Omental fat pad (tissue), 4 donors: ENCODE measurements around the gene FBN1. TPM values are rescaled to one million over a fixed set of nuclear protein-coding genes. Genes with fewer than 3 reads are reported as not detected.

Experiments used
- ATAC-seq: fragments of 150-250 bp; one replicate; pipeline ENCODE4 v1.9.1; 2016; ENCODE audit warnings: mild to moderate bottlenecking, moderate library complexity; ENCODE audit not compliant: low FRiP score
- DNase-seq: peaks from one replicate; pipeline ENCODE4 v3.0.0-alpha.2; 2019; ENCODE audit warnings: low spot score
- CTCF ChIP-seq, 3 donors: fragments of 450-650 bp; IDR thresholded peaks; one replicate each; pipeline ENCODE4 v1.5.1; 2016 to 2017; ENCODE audit warnings: antibody characterized with exemption in 3 of 3, mild to moderate bottlenecking in 3 of 3, moderate library complexity in 2 of 3
- total RNA-seq, 4 donors: library from RNA; depleted of rRNA; stranded (reverse); fragments of >200 nt; gene quantifications; one replicate each; pipeline ENCODE4 v1.1.0, GENCODE V29; 2016

FBN1 gene
- total RNA-seq, 4 donors from 2014 or later = 91.5 to 413 (median 137) TPM

- ATAC-seq (no peak), DNase-seq (no peak)
- no peak for TF ChIP-seq CTCF (IDR thresholded peaks at IDR 0.05)
Observed at GRCh38 chr15:48388910-48389309, 256.6 kb downstream of the FBN1 start.

- TF ChIP-seq CTCF (IDR thresholded peaks at IDR 0.05) = no peak
- DNase-seq (no peak), ATAC-seq (no peak)
Observed at GRCh38 chr15:48388016-48388851, 257.3 kb downstream of the FBN1 start.

GRCh38 chr15:48385031-48385830 lies 260.3 kb downstream of the FBN1 start:
- TF ChIP-seq CTCF (IDR thresholded peaks at IDR 0.05) = no peak

GRCh38 chr15:48384616-48385015 lies 260.9 kb downstream of the FBN1 start:
- DNase-seq (no peak), ATAC-seq (no peak)
- TF ChIP-seq CTCF (IDR thresholded peaks at IDR 0.05) = no peak

More at GRCh38 chr15:48385031-48385830, 260.3 kb downstream of the FBN1 start:
- no peak for DNase-seq
- ATAC-seq = peak; percentile 60

- TF ChIP-seq CTCF (IDR thresholded peaks at IDR 0.05) = no peak
- no peak for DNase-seq
- ATAC-seq = no peak
Observed at GRCh38 chr15:48383031-48383430, 262.5 kb downstream of the FBN1 start.

GRCh38 chr15:48381861-48382260 lies 263.6 kb downstream of the FBN1 start:
- ATAC-seq (no peak), DNase-seq (no peak)
- no peak for TF ChIP-seq CTCF (IDR thresholded peaks at IDR 0.05)
